HepG2 (cell line): ENCODE results near the gene UBTD1. TPM values are rescaled to one million over a fixed set of nuclear protein-coding genes. Genes with fewer than 3 reads are reported as not detected.

Experiments
- ATAC-seq: fragments of 200-7000 bp; cut with Tn5 transposase; 3 replicates; pipeline ENCODE4 v1.9.1; 2020; ENCODE audit warnings: mild to moderate bottlenecking, moderate library complexity
- BruUV-seq: library from RNA; stranded (reverse); fragments of 400-500 nt; replicated peaks from 2 replicates; lab custom pipeline; 2021; lab: Mats Ljungman, UMichigan
- CTCF ChIA-PET: fragments of 300-600 bp; formaldehyde crosslinking; extraction: SDS; loops from one replicate; lab custom pipeline; 2021; ENCODE audit warnings: low total read pairs, inconsistent platforms, low intra/inter-chr PET ratio; lab: Yijun Ruan, JAX
- POLR2A ChIA-PET: fragments of 350-600 bp; sonication (Branson Sonifier 250); formaldehyde crosslinking; loops from one replicate; lab custom pipeline; 2020; ENCODE audit warnings: antibody characterized with exemption, inconsistent platforms; lab: Yijun Ruan, JAX
- DNase-seq: peaks from one replicate; pipeline ENCODE4 v3.0.0-alpha.2; 2015; ENCODE audit warnings: low spot score
- FAIRE-seq: peaks from 3 replicates; lab custom pipeline; 2011; peaks lifted over from hg19 to GRCh38; lab: Jason Lieb, UNC
- H2AFZ ChIP-seq: one replicate; pipeline ENCODE4 v1.6.1; 2011; ENCODE audit warnings: low read length, inconsistent platforms
- H3K27ac ChIP-seq: fragments of 300-600 bp; 3 replicates; pipeline ENCODE4 v1.8.0; 2011; ENCODE audit warnings: mixed run types, mild to moderate bottlenecking, mixed read lengths, low read length, inconsistent platforms; ENCODE audit not compliant: insufficient read depth; ENCODE audit errors: extremely low read length
- H3K27me3 ChIP-seq, 2 experiments: fragments of 200-600 bp in 1 of 2; 2 replicates in 1 of 2; 3 replicates in 1 of 2; pipeline versions ENCODE4 v1.6.0 to v1.8.0; 2011; ENCODE audit warnings: low read length in 2 of 2, mild to moderate bottlenecking in 2 of 2, moderate library complexity in 2 of 2, inconsistent platforms in 1 of 2; ENCODE audit not compliant: insufficient read depth in 2 of 2, control insufficient read depth in 1 of 2
- H3K36me3 ChIP-seq, 2 experiments: fragments of 200-600 bp in 1 of 2; replicated peaks in 1 of 2; 2 replicates in 1 of 2; 3 replicates in 1 of 2; pipeline versions ENCODE4 v1.5.1 to v1.8.0; 2011; ENCODE audit warnings: low read length in 2 of 2, inconsistent platforms in 1 of 2; ENCODE audit not compliant: insufficient read depth in 2 of 2, control insufficient read depth in 1 of 2
- H3K4me1 ChIP-seq: 2 replicates; pipeline ENCODE4 v1.5.1; 2012; ENCODE audit warnings: low read length, inconsistent platforms; ENCODE audit not compliant: insufficient read depth
- H3K4me2 ChIP-seq: 2 replicates; pipeline ENCODE4 v1.6.0; 2011; ENCODE audit warnings: low read depth, low read length, inconsistent platforms
- H3K4me3 ChIP-seq, 3 experiments: fragments of 200-600 bp in 1 of 3; sonication (generic), shearing (Covaris generic) in 1 of 3; replicated peaks in 1 of 3; 2 replicates each; pipeline ENCODE4 v1.5.1; 2011 to 2016; ENCODE audit warnings: low read length in 3 of 3, inconsistent platforms in 2 of 3, low read depth in 2 of 3, mild to moderate bottlenecking in 2 of 3, control low read depth in 1 of 3, mixed read lengths in 1 of 3; ENCODE audit not compliant: insufficient read depth in 1 of 3
- H3K79me2 ChIP-seq: one replicate; pipeline ENCODE4 v1.6.1; 2011; ENCODE audit warnings: low read length, inconsistent platforms; ENCODE audit not compliant: insufficient read depth
- H3K9ac ChIP-seq: 2 replicates; pipeline ENCODE4 v1.6.0; 2011; ENCODE audit warnings: mild to moderate bottlenecking, low read depth, low read length, inconsistent platforms; ENCODE audit not compliant: insufficient read depth
- H3K9me3 ChIP-seq: 2 replicates; pipeline ENCODE4 v1.5.1; 2012; ENCODE audit warnings: mild to moderate bottlenecking, low read length
- H4K20me1 ChIP-seq: 2 replicates; pipeline ENCODE4 v1.6.0; 2011; ENCODE audit warnings: inconsistent platforms, mild to moderate bottlenecking, low read length, moderate library complexity; ENCODE audit not compliant: insufficient read depth
- AKNA ChIP-seq: sonication (generic); formaldehyde crosslinking; IDR thresholded peaks from 2 replicates; pipeline ENCODE4 v1.4.0; 2020; ENCODE audit warnings: missing genetic modification reagents, borderline replicate concordance
- GTF3A ChIP-seq: sonication (generic); formaldehyde crosslinking; conservative IDR thresholded peaks from 2 replicates; pipeline ENCODE4 v1.4.0; 2020; ENCODE audit warnings: mild to moderate bottlenecking, missing genetic modification reagents
- HOXA7 ChIP-seq: sonication (generic); formaldehyde crosslinking; IDR thresholded peaks from 2 replicates; pipeline ENCODE4 v1.8.1; 2022; ENCODE audit warnings: mild to moderate bottlenecking, missing genetic modification reagents, moderate library complexity
- KLF16 ChIP-seq, 2 experiments: sonication (generic) in 1 of 2; formaldehyde crosslinking in 1 of 2; IDR thresholded peaks; 2 replicates each; pipeline versions ENCODE4 v1.6.1 to v1.8.0; 2016 to 2023; ENCODE audit warnings: missing genetic modification reagents in 2 of 2, missing compliant biosample characterization in 1 of 2
- KLF9 ChIP-seq: IDR thresholded peaks from 2 replicates; pipeline ENCODE4 v1.6.1; 2016; ENCODE audit warnings: low read depth
- MAF1 ChIP-seq: sonication (generic); formaldehyde crosslinking; IDR thresholded peaks from 2 replicates; pipeline ENCODE4 v1.5.0; 2020; ENCODE audit warnings: missing genetic modification reagents, borderline replicate concordance
- MAZ ChIP-seq, 2 experiments: sonication (generic) in 1 of 2; formaldehyde crosslinking in 1 of 2; IDR thresholded peaks; 2 replicates each; pipeline versions ENCODE4 v1.5.0 to v1.6.1; 2012 to 2020; ENCODE audit warnings: low read depth in 2 of 2, mild to moderate bottlenecking in 2 of 2, borderline replicate concordance in 1 of 2, improper control_type of control experiment in 1 of 2, low read length in 1 of 2, missing genetic modification reagents in 1 of 2, moderate library complexity in 1 of 2
- MXI1 ChIP-seq: IDR thresholded peaks from 3 replicates; pipeline ENCODE4 v1.6.1; 2012; ENCODE audit warnings: low read depth, low read length, inconsistent platforms, borderline replicate concordance
- NCOR1 ChIP-seq: fragments of 200-600 bp; sonication (generic); IDR thresholded peaks from 2 replicates; pipeline ENCODE4 v1.7.0; 2017; ENCODE audit warnings: antibody characterized with exemption, low read length, borderline replicate concordance
- ZFP36L2 ChIP-seq: sonication (generic); formaldehyde crosslinking; IDR thresholded peaks from 2 replicates; pipeline ENCODE4 v1.4.0; 2020; ENCODE audit warnings: missing genetic modification reagents
- ZNF180 ChIP-seq: sonication (generic); formaldehyde crosslinking; IDR thresholded peaks from 2 replicates; pipeline ENCODE4 v1.4.0; 2020; ENCODE audit warnings: low read depth, missing genetic modification reagents, borderline replicate concordance
- ZNF292 ChIP-seq: sonication (generic); formaldehyde crosslinking; IDR thresholded peaks from 2 replicates; pipeline ENCODE4 v1.8.1; 2022; ENCODE audit warnings: mild to moderate bottlenecking, low read depth, missing genetic modification reagents, borderline replicate concordance
- ZNF569 ChIP-seq: sonication (generic); formaldehyde crosslinking; IDR thresholded peaks from 2 replicates; pipeline ENCODE4 v1.5.0; 2020; ENCODE audit warnings: mild to moderate bottlenecking, missing genetic modification reagents, moderate library complexity, borderline replicate concordance
- WGBS: methylation state at CpG from one replicate; pipeline ENCODE4 v1.1.6; 2017; ENCODE audit warnings: low lambda C conversion rate; 5-methylcytosine and 5-hydroxymethylcytosine counted together
- in situ Hi-C: cut with HindIII; loops from 2 replicates; pipeline ENCODE4 v1.10.0; 2017; ENCODE audit warnings: low pct_unique_long_range_greater_than_20kb; ENCODE audit not compliant: extremely low pct_ligation_motif_present
- intact Hi-C: fragments of 100-400 bp; cut with micrococcal nuclease; formaldehyde crosslinking; loops from one replicate; pipeline ENCODE4 v1.10.0; 2022; ENCODE audit not compliant: unreplicated experiment
- polyA plus RNA-seq, 8 experiments: library from polyadenylated mRNA; depleted of rRNA in 3 of 8; stranded (reverse) in 7 of 8; unstranded in 1 of 8; fragments of >200 nt; fragmentation: Illumina TruSeq in 4 of 8; extraction: Trizol in 4 of 8; gene quantifications; 2 replicates each; pipeline versions ENCODE4 v1.2.1 to v1.2.3, GENCODE V29; 2011 to 2016; ENCODE audit warnings: low read depth in 4 of 8, missing spikeins in 1 of 8, mixed read lengths in 1 of 8; ENCODE audit not compliant: insufficient read depth in 1 of 8
- total RNA-seq, 5 experiments: library from RNA; depleted of rRNA; stranded (reverse); fragments of >200 nt; fragmentation: Illumina TruSeq; extraction: Trizol; gene quantifications; 2 replicates each; pipeline ENCODE4 v1.2.3, GENCODE V29; 2016; ENCODE audit warnings: low read depth in 1 of 5
- TF ChIP-seq, protein P1 (sequence below): sonication (generic); formaldehyde crosslinking; IDR thresholded peaks from 2 replicates; pipeline ENCODE4 v1.5.0; 2020; ENCODE audit warnings: mild to moderate bottlenecking, missing genetic modification reagents

UBTD1 gene
- total and polyA plus RNA-seq, 2 of the 13 experiments (the other 11 are each of a cell fraction or from before 2014, with no cell fraction given), result 7.9 to 10.0 TPM

- peak within 1 kb of the TSS; percentile 12 for H2AFZ ChIP-seq
- no peaks in the 10 kb centered on the region for H3K9me3 ChIP-seq
- intact Hi-C loops, result loop anchor here (1.0 kb wide), 1 partner anchor 12 kb away; no protein-coding TSS in a partner anchor
- H3K27me3 ChIP-seq, result peaks cover 0 to 12% of the 10 kb centered on the region in 2 experiments; a peak in 1 of 5 replicates
- H3K4me2 ChIP-seq, result peak within 1 kb of the TSS; percentile 91
- H3K36me3 ChIP-seq, result no peaks in the 10 kb centered on the region
- in situ Hi-C loops, result no loop called here
- H3K4me1 ChIP-seq, result peaks cover 60% of the 10 kb centered on the region
- H3K79me2 ChIP-seq, result peaks cover 3% of the 10 kb centered on the region
- no peaks in the 10 kb centered on the region for H4K20me1 ChIP-seq
- DNase-seq, result peak; percentile 91
- BruUV-seq, result TSS peak; percentile 70
- H3K9ac ChIP-seq, result peak within 1 kb of the TSS; percentile 66
- ChIA-PET POLR2A (interaction anchor here (0.7 to 2.9 kb wide), 11 partner anchors 9 to 256 kb away, joined by 3 to 23 read pairs (median 4); partner anchors contain the start of genes ANKRD2, AVPI1 and PI4K2A), CTCF (no interaction called here)
- H3K27ac ChIP-seq, result peak within 1 kb of the TSS; percentile 69
- WGBS, result 5% methylated on average over 4 of the region's 5 CpGs
- peak within 1 kb of the TSS; percentile 48 to 72 (median 54) for H3K4me3 ChIP-seq
- FAIRE-seq, result peak; percentile 96
- peak; percentile 97 for ATAC-seq
- TF ChIP-seq ZNF180 (no peak), KLF9 (0 out of 2 replicates have a peak, but pooled peaks have one; percentile 46), AKNA (CRISPR knock-in tag) (no peak), ZFP36L2 (CRISPR knock-in tag) (0 out of 2 replicates have a peak, but pooled peaks have one; percentile 35), ZNF292 (CRISPR knock-in tag) (peak; percentile 57; the same call in 1 of the 2 replicates), KLF16 (CRISPR knock-in tag; IDR thresholded peaks at IDR 0.05) (peak in 1 of 2 experiments; percentile 35; a peak in 1 of 4 replicates), MXI1 (peak; percentile 57; the same call in 1 of the 3 replicates), MAZ (IDR thresholded peaks at IDR 0.05; ENCODE audit: borderline replicate concordance, low read depth, low read length) (no peak), MAZ (CRISPR knock-in tag; IDR thresholded peaks at IDR 0.05; ENCODE audit: low read depth) (0 out of 2 replicates have a peak, but pooled peaks have one; percentile 33), HOXA7 (no peak), NCOR1 (peak; percentile 42; the same call in 1 of the 2 replicates), GTF3A (no peak), MAF1 (CRISPR knock-in tag) (no peak), ZNF569 (no peak)
- TF ChIP-seq, protein P1, sequence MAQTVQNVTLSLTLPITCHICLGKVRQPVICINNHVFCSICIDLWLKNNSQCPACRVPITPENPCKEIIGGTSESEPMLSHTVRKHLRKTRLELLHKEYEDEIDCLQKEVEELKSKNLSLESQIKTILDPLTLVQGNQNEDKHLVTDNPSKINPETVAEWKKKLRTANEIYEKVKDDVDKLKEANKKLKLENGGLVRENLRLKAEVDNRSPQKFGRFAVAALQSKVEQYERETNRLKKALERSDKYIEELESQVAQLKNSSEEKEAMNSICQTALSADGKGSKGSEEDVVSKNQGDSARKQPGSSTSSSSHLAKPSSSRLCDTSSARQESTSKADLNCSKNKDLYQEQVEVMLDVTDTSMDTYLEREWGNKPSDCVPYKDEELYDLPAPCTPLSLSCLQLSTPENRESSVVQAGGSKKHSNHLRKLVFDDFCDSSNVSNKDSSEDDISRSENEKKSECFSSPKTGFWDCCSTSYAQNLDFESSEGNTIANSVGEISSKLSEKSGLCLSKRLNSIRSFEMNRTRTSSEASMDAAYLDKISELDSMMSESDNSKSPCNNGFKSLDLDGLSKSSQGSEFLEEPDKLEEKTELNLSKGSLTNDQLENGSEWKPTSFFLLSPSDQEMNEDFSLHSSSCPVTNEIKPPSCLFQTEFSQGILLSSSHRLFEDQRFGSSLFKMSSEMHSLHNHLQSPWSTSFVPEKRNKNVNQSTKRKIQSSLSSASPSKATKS, result no peak
Observed at GRCh38 chr10:97584060-97584797, 85.5 kb downstream of the UBTD1 start, which contains the start of gene HOGA1. Gene HOGA1, plus strand, starts transcription at chr10:97584389. Its CDS starts 315 bp downstream, at chr10:97584704.
